ENCODE results near the gene ASB13. TPM values are rescaled to one million over a fixed set of nuclear protein-coding genes. Genes with fewer than 3 reads are reported as not detected.

Gene ASB13
- total and polyA plus RNA-seq, 10 of the 15 experiments (the other 5 are each of a cell fraction or from before 2014, with no cell fraction given), result 0.02 to 0.59 (median 0.10) TPM; not detected in 2

DNA sequence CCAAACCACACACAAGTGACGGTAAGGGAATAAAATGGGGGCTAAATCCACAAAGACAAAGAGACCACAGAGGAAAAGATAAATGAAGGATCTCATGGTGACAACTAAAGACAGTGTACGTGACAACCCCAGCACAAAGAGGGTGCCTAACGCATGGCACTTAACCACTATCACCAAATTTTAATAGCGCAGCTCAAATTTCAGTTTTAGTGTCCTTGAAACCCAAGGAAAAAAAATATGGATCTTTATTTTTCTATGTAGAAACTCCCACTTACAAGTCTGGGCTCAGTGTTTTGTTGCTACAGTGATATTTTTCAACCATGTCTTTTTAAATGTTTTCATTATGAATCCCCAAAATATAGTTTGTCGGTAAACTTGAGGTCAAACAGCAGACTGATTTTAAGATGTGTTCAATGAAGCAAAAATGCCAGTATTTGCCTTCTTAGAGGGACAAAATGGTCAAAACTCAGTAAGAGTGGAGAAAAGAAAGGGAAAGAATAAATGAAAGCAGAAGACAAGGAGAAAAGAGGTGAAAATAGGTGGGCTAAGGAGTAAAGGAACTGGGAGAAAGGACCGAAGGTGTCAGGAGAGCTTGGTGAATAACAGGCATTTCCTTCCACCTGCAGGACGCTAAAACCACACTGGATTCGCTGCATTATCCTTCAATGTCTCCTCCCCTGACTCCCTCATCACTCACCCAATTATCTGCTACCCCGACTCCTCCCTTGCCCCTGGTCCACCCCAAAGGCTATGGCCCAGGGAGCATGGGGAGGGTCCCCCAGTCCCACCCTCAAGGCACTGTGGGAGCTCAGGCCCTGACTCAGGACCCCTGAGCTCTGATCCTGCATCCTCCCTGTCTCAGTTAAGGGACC is 3.5 kb downstream of the ASB13 start:
- POLR2A ChIA-PET, result no interaction called here
- WGBS (ENCODE audit: insufficient coverage, insufficient replicate concordance, low lambda C conversion rate, missing lambda C conversion rate), result 21% methylated on average over 9 of the region's 9 CpGs
- TF ChIP-seq E2F8 (IDR thresholded peaks at IDR 0.05; ENCODE audit: low read depth, partially characterized antibody), result no peak
- TF ChIP-seq ESRRA (IDR thresholded peaks at IDR 0.05; ENCODE audit: low read length), result no peak
- no peak for TF ChIP-seq SMARCA5 (IDR thresholded peaks at IDR 0.05)
- TF ChIP-seq, protein P1, sequence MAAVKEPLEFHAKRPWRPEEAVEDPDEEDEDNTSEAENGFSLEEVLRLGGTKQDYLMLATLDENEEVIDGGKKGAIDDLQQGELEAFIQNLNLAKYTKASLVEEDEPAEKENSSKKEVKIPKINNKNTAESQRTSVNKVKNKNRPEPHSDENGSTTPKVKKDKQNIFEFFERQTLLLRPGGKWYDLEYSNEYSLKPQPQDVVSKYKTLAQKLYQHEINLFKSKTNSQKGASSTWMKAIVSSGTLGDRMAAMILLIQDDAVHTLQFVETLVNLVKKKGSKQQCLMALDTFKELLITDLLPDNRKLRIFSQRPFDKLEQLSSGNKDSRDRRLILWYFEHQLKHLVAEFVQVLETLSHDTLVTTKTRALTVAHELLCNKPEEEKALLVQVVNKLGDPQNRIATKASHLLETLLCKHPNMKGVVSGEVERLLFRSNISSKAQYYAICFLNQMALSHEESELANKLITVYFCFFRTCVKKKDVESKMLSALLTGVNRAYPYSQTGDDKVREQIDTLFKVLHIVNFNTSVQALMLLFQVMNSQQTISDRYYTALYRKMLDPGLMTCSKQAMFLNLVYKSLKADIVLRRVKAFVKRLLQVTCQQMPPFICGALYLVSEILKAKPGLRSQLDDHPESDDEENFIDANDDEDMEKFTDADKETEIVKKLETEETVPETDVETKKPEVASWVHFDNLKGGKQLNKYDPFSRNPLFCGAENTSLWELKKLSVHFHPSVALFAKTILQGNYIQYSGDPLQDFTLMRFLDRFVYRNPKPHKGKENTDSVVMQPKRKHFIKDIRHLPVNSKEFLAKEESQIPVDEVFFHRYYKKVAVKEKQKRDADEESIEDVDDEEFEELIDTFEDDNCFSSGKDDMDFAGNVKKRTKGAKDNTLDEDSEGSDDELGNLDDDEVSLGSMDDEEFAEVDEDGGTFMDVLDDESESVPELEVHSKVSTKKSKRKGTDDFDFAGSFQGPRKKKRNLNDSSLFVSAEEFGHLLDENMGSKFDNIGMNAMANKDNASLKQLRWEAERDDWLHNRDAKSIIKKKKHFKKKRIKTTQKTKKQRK (IDR thresholded peaks at IDR 0.05; ENCODE audit: low read depth, low read length), result no peak
- TF ChIP-seq RAD21 (IDR thresholded peaks at IDR 0.05; ENCODE audit: insufficient read depth, low read depth, low read length), result no peak
- TF ChIP-seq POLR2AphosphoS5 (IDR thresholded peaks at IDR 0.05; ENCODE audit: low read length), result no peak
- TF ChIP-seq DPF2 (IDR thresholded peaks at IDR 0.05), result no peak
- TF ChIP-seq CREB1 (IDR thresholded peaks at IDR 0.05; ENCODE audit: low read depth), result no peak
- Histone ChIP-seq H3K9ac (ENCODE audit: control insufficient read depth, insufficient read depth, low read length) (no peak overlapping the region), H3K79me2 (ENCODE audit: control insufficient read depth, insufficient read depth, low read length) (no peaks in the 10 kb centered on the region), H3K4me1 (ENCODE audit: control insufficient read depth, insufficient read depth, low read length) (peaks cover 19% of the 10 kb centered on the region), H3K27me3 (replicated peaks in 1 of 2; ENCODE audit: control insufficient read depth in 2 of 2, insufficient read depth in 2 of 2, low read length in 1 of 2) (peaks cover 9 to 13% of the 10 kb centered on the region in 2 experiments), H3K27ac (ENCODE audit: control insufficient read depth, insufficient read depth) (no peak overlapping the region), H3K4me2 (ENCODE audit: control insufficient read depth, insufficient read depth) (no peak overlapping the region), H3K36me3 (ENCODE audit: control insufficient read depth in 2 of 2, insufficient read depth in 2 of 2, low read length in 1 of 2) (no peaks in the 10 kb centered on the region), H3K9me3 (replicated peaks; ENCODE audit: control insufficient read depth, insufficient read depth, low read length) (no peaks in the 10 kb centered on the region), H4K20me1 (ENCODE audit: control insufficient read depth, insufficient read depth) (no peaks in the 10 kb centered on the region), H2AFZ (ENCODE audit: control insufficient read depth, low read depth, low read length) (no peak overlapping the region), H3K4me3 (no peak overlapping the region)
- no TSS peak for BruUV-seq (replicated peaks)
- intact Hi-C loops (cut with micrococcal nuclease; ENCODE audit: unreplicated experiment), result no loop called here
- no peak for ATAC-seq
- DNase-seq (ENCODE audit: low read depth, low spot score), result no peak
- CTCF ChIA-PET, result no interaction called here
- RAD21 ChIA-PET (ENCODE audit: unreplicated experiment), result no interaction called here
- in situ Hi-C loops (cut with MboI), result no loop called here
- SMC1A ChIA-PET (ENCODE audit: uncharacterized antibody, unreplicated experiment), result no interaction called here
- FAIRE-seq, result peak; percentile 62
